Neural progenitor cell (in vitro differentiated cells): ENCODE measurements around the gene EDIL3. TPM values are rescaled to one million over a fixed set of nuclear protein-coding genes. Genes with fewer than 3 reads are reported as not detected.
A peak's percentile ranks its signal among the peaks of the same experiment; 100 is the strongest.

ENCODE experiments used
- DNase-seq: peaks from one replicate; pipeline ENCODE4 v3.0.0-alpha.2; 2016; ENCODE audit warnings: low spot score
- H2AFZ ChIP-seq: fragments of 200-600 bp; sonication (generic); replicated peaks from 2 replicates; pipeline ENCODE4 v1.6.1; 2016; ENCODE audit warnings: antibody characterized with exemption
- H3F3A ChIP-seq: fragments of 200-600 bp; sonication (generic); 2 replicates; pipeline ENCODE4 v1.6.1; 2016; ENCODE audit warnings: antibody characterized with exemption, low read depth
- H3K27ac ChIP-seq: fragments of 200-600 bp; sonication (generic); 2 replicates; pipeline ENCODE4 v1.5.1; 2016; ENCODE audit warnings: mild to moderate bottlenecking
- H3K27me3 ChIP-seq: fragments of 200-600 bp; sonication (generic); 2 replicates; pipeline ENCODE4 v1.6.1; 2016; ENCODE audit warnings: mild to moderate bottlenecking, moderate library complexity
- H3K36me3 ChIP-seq: fragments of 200-600 bp; sonication (generic); 2 replicates; pipeline ENCODE4 v1.5.1; 2016
- H3K4me1 ChIP-seq: fragments of 200-600 bp; sonication (generic); 2 replicates; pipeline ENCODE4 v1.6.1; 2016; ENCODE audit warnings: mixed run types
- H3K4me2 ChIP-seq: fragments of 200-600 bp; sonication (generic); 2 replicates; pipeline ENCODE4 v1.6.1; 2016
- H3K4me3 ChIP-seq: fragments of 200-600 bp; sonication (generic); 2 replicates; pipeline ENCODE4 v1.5.1; 2016
- H3K79me2 ChIP-seq: fragments of 200-600 bp; sonication (generic); 2 replicates; pipeline ENCODE4 v1.6.1; 2016; ENCODE audit warnings: low read depth
- H3K9ac ChIP-seq: fragments of 200-600 bp; sonication (generic); 2 replicates; pipeline ENCODE4 v1.6.1; 2016
- H3K9me3 ChIP-seq: fragments of 200-600 bp; sonication (generic); 2 replicates; pipeline ENCODE4 v1.5.1; 2016; ENCODE audit warnings: low read depth
- H4K20me1 ChIP-seq: fragments of 200-600 bp; sonication (generic); 2 replicates; pipeline ENCODE4 v1.6.1; 2016; ENCODE audit warnings: low read depth
- H3K27ac Mint-ChIP-seq: 3 replicates; pipeline ENCODE4 v1.8.0; 2021; ENCODE audit warnings: mixed read lengths
- H3K27me3 Mint-ChIP-seq: 2 replicates; pipeline ENCODE4 v1.8.0; 2022; ENCODE audit warnings: low read depth, mild to moderate bottlenecking, inconsistent platforms, moderate library complexity, mixed read lengths; ENCODE audit not compliant: insufficient read depth
- H3K36me3 Mint-ChIP-seq: 3 replicates; pipeline ENCODE4 v1.8.0; 2021; ENCODE audit warnings: mixed read lengths
- H3K4me1 Mint-ChIP-seq: 3 replicates; pipeline ENCODE4 v1.8.0; 2021; ENCODE audit warnings: mixed read lengths
- H3K4me3 Mint-ChIP-seq: 3 replicates; pipeline ENCODE4 v1.8.0; 2021; ENCODE audit warnings: mild to moderate bottlenecking, moderate library complexity, mixed read lengths
- H3K9me3 Mint-ChIP-seq: 3 replicates; pipeline ENCODE4 v1.8.0; 2020; ENCODE audit warnings: mixed read lengths
- CTCF ChIP-seq: fragments of 200-600 bp; sonication (generic); IDR thresholded peaks from 2 replicates; pipeline ENCODE4 v1.5.1; 2017; ENCODE audit warnings: antibody characterized with exemption, mild to moderate bottlenecking
- EZH2 ChIP-seq: fragments of 200-600 bp; sonication (generic); IDR thresholded peaks from 2 replicates; pipeline ENCODE4 v1.6.1; 2017; ENCODE audit warnings: antibody characterized with exemption, mild to moderate bottlenecking, moderate library complexity
- EZH2phosphoT487 ChIP-seq: fragments of 200-600 bp; sonication (generic); IDR thresholded peaks from 2 replicates; pipeline ENCODE4 v1.6.1; 2017; ENCODE audit warnings: antibody characterized with exemption
- total RNA-seq: library from RNA; depleted of rRNA; stranded (reverse); fragments of >200 nt; gene quantifications from 2 replicates; pipeline ENCODE4 v1.2.3, GENCODE V29; 2015; ENCODE audit warnings: low replicate concordance

EDIL3 gene
- total RNA-seq, 1 donor from 2014 or later = 13.8 TPM

DNA sequence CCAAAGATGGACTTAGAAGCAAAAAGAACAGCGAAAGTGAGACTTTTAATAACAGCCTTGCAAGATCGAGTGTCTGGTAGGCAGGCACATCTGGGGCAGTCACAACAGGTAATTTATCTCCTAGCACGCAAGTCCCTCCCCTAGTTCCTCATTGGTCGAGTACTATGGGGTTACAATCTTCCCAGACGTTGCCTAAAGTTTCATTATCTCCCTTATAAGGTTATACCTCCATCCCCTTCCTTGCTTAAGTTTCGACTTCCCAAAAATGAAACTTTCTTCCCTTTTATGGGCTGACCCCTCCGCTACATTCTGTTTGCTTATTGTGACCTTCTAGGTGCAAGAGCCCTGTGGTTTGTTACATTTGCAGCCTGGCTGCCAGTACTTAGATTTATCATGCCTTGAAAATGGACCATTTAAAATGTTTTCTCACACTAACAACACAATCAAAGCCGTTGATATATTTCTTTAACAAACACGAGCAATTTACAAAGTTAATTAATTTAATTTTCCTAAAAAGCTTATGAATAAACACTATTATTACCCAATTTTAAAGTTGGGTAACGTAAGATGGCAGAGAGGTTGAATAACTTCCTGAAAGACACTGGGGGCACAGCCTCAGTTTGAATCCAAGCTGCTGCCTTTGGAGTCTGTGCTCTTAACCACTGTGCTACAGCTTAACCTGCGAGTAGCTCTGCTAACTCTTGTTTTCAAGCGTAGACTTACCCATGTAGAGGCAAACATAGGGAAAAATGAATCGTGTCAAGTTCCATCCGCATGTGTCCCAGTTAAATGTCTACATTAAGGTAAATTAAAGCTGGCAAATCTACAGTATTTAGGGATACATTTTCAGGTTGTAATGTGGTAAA lies 91.7 kb downstream of the EDIL3 start:
- H3K27me3 Mint-ChIP-seq = no peaks in the 10 kb centered on the region
- H3K4me3 Mint-ChIP-seq = no peak overlapping the region
- Histone ChIP-seq H3K4me2 (no peak overlapping the region), H3K9me3 (no peaks in the 10 kb centered on the region), H3K36me3 (no peaks in the 10 kb centered on the region), H4K20me1 (no peaks in the 10 kb centered on the region), H3K27me3 (no peaks in the 10 kb centered on the region), H3K79me2 (no peaks in the 10 kb centered on the region), H3K4me1 (no peaks in the 10 kb centered on the region), H2AFZ (no peak overlapping the region), H3K27ac (no peak overlapping the region), H3K4me3 (no peak overlapping the region), H3K9ac (no peak overlapping the region), H3F3A (no peaks in the 10 kb centered on the region)
- peaks cover under 1% of the 10 kb centered on the region for H3K4me1 Mint-ChIP-seq
- no peak overlapping the region for H3K27ac Mint-ChIP-seq
- TF ChIP-seq EZH2phosphoT487 = no peak
- TF ChIP-seq CTCF = no peak
- no peak for TF ChIP-seq EZH2
- peaks cover 4% of the 10 kb centered on the region for H3K9me3 Mint-ChIP-seq
- H3K36me3 Mint-ChIP-seq = no peaks in the 10 kb centered on the region
- no peak for DNase-seq

DNA sequence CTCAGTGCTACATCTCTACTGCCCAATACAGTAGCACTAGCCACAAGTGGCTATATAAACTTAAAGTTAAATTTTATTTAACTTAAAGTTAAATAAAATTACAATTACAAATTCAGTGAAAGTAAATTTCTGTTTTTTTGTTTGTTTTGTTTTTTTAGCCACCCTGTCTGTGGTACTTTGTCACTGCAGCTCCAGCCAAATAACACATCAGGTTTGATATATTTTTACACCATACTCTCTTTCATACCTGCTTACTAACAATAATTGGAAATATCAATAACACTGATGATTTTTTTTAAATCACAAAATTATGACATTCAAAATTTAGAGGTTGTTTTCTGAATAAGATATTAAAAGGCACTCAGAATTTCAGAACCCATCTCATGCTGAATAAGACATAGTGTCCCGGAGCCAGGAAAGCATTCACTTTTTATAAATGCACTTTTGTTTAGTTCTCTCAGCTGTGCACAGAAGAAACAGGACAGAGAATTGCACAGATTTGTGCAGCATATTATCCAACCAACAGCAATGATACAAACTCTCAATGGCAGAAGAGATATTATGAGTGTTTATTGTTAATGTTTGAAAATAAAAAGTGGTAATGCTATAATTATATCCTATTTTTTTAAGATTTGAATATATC lies 92.6 kb downstream of the EDIL3 start:
- H3K27me3 Mint-ChIP-seq = no peaks in the 10 kb centered on the region
- Histone ChIP-seq H3F3A (no peaks in the 10 kb centered on the region), H3K4me2 (no peak overlapping the region), H3K27me3 (no peaks in the 10 kb centered on the region), H3K27ac (no peak overlapping the region), H4K20me1 (no peaks in the 10 kb centered on the region), H3K79me2 (no peaks in the 10 kb centered on the region), H3K9me3 (no peaks in the 10 kb centered on the region), H2AFZ (no peak overlapping the region), H3K4me1 (no peaks in the 10 kb centered on the region), H3K9ac (no peak overlapping the region), H3K4me3 (no peak overlapping the region), H3K36me3 (no peaks in the 10 kb centered on the region)
- no peak overlapping the region for H3K27ac Mint-ChIP-seq
- H3K36me3 Mint-ChIP-seq = no peaks in the 10 kb centered on the region
- H3K4me3 Mint-ChIP-seq = no peak overlapping the region
- no peak for DNase-seq
- no peak for TF ChIP-seq CTCF
- no peak for TF ChIP-seq EZH2
- no peak for TF ChIP-seq EZH2phosphoT487
- peaks cover 4% of the 10 kb centered on the region for H3K4me1 Mint-ChIP-seq
- no peaks in the 10 kb centered on the region for H3K9me3 Mint-ChIP-seq

DNA sequence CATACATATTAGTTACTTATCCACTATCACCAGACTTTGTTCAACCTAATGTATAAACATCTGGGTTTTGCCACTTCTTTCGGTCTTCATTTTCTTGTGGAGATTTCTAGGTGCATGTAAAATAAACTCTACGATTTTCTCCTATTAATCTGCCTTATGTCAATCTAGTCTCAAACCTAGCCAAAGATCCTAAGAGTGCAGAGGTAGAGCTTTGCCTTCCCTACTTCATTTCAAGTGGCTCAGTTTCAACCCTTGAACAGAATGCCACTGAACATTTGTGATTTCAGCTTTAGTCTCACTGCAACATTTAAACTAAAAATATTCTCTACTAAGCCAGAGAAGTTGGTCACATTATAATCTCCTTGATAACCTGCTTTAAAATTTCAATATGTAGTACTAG lies 94.0 kb downstream of the EDIL3 start:
- H3K4me2 ChIP-seq = no peak overlapping the region
- H3K27me3 ChIP-seq = no peaks in the 10 kb centered on the region
- Mint-ChIP-seq H3K4me1 (peaks cover 4% of the 10 kb centered on the region), H3K27ac (no peak overlapping the region), H3K36me3 (no peaks in the 10 kb centered on the region), H3K4me3 (no peak overlapping the region), H3K27me3 (no peaks in the 10 kb centered on the region), H3K9me3 (no peaks in the 10 kb centered on the region)
- H3K79me2 ChIP-seq = no peaks in the 10 kb centered on the region
- no peak overlapping the region for H3K27ac ChIP-seq
- no peaks in the 10 kb centered on the region for H4K20me1 ChIP-seq
- TF ChIP-seq CTCF (no peak), EZH2phosphoT487 (no peak), EZH2 (no peak)
- H3K4me1 ChIP-seq = no peaks in the 10 kb centered on the region
- H3F3A ChIP-seq = no peaks in the 10 kb centered on the region
- H2AFZ ChIP-seq = peak overlapping the region; percentile 38
- no peak overlapping the region for H3K4me3 ChIP-seq
- H3K36me3 ChIP-seq = no peaks in the 10 kb centered on the region
- DNase-seq = no peak
- H3K9me3 ChIP-seq = no peaks in the 10 kb centered on the region
- H3K9ac ChIP-seq = no peak overlapping the region
